GM12874 (cell line): ENCODE results near the gene TET1.

Experiments used
- CTCF ChIP-seq: IDR thresholded peaks from 2 replicates; pipeline ENCODE4 v1.5.1; 2011; ENCODE audit warnings: low read depth, mild to moderate bottlenecking, control low read depth, low read length, moderate library complexity; ENCODE audit not compliant: insufficient read depth

The TET1 gene

DNA sequence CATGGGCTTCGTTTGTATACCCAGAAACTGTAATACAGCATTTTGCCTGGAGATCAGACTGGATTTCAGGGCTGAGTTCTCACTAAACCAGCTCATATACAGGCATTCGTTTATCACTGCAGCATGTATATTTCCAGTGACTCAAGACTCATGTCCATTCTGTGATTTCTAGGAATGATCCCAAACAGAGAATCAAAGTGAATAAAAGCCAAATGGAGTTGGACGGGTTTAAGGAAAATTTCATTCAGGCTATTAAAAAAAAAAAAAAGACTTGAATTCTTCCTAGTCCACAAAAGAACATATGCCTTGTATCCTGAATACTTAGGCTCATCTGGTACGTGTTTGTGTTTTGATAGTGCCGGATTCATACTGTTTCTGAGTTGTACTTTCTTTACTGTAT is 46.8 kb downstream of the TET1 start:
- no peak for TF ChIP-seq CTCF

GRCh38 chr10:68611227-68611626 is 51.1 kb downstream of the TET1 start:
- TF ChIP-seq CTCF = no peak

DNA sequence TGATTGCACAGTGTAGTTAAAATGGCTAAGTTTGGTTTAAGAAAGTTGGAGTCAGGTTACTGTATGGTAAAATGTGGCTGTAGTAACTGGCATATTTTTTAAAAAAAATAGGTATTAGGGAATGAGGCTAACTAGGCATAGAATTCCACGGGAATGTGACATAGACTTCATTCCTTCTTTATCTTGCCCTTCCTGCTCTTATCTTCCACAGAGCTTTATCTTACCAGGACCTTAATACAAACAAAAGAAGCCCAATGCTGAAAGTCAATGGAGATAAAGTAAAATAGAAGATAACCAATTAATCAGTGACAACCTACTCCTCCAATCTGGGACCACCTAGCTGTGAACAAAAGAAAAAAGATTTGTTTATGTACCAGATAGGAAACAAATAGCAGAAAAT is 58.1 kb downstream of the TET1 start:
- no peak for TF ChIP-seq CTCF

- TF ChIP-seq CTCF = no peak
Observed at GRCh38 chr10:68619595-68619994, 59.5 kb downstream of the TET1 start.

GRCh38 chr10:68625316-68625921 is 65.3 kb downstream of the TET1 start:
- no peak for TF ChIP-seq CTCF

DNA sequence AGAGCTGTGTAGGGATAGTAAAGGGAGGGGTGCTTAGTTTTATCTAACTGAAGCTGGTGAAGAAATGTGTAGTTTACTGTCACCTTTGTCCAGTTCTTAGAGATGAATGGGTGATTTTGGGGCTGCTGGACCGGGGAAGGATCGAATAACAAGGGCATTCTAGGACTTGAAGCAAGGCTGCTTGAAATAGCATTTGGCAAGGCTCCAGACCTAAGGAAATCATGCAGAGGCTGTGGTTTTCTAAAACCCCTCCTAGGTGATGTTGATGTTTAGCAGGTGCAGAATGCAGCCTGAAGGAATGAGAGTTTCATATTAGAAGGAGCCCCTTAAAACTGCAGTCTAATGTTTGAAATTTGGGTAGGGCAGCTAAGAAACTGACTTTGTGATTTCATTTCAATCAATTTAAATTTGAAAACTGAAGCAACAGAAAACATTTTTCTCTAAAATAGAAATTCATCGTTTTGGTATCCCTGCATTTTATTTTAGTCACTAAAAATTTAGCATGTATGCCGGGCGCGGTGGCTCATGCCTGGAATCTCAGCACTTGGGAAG is 68.5 kb downstream of the TET1 start:
- no peak for TF ChIP-seq CTCF

DNA sequence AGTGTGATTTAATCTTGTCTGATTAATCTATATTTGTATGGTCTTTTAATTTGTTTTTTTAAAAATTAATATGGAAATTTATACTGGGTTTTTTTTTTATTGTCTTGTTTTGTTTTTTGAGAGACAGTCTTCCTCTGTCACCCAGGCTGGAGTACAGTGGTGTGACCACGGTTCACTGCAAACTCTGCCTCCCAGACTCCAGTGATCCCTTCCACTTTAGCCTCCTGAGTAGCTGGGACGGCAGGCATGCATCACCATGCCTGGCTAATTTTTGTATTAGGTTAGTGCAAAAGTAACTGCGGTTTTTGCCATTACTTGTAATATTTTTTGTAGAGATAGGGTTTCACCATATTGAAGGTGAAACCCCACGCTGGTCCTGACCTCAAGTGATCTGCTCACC is 73.1 kb downstream of the TET1 start:
- no peak for TF ChIP-seq CTCF
